Caco-2 (cell line): ENCODE results near the gene BCORL1. TPM values are rescaled to one million over a fixed set of nuclear protein-coding genes. Genes with fewer than 3 reads are reported as not detected.

Source experiments
- Bru-seq: library from RNA; stranded (reverse); fragments of 400-500 nt; gene quantifications from one replicate; lab custom pipeline; 2021; lab: Mats Ljungman, UMichigan
- BruChase-seq, 2 experiments: library from RNA; stranded (reverse); fragments of 400-500 nt; gene quantifications; one replicate each; lab custom pipeline; 2021; lab: Mats Ljungman, UMichigan
- BruUV-seq: library from RNA; stranded (reverse); fragments of 400-500 nt; replicated peaks from 2 replicates; lab custom pipeline; 2021; lab: Mats Ljungman, UMichigan
- CTCF ChIA-PET: fragments of 300-600 bp; sonication (Branson Sonifier 250); formaldehyde crosslinking; loops from one replicate; lab custom pipeline; 2022; ENCODE audit warnings: antibody characterized with exemption; lab: Charles Lee
- POLR2A ChIA-PET: fragments of 300-600 bp; sonication (Branson Sonifier 250); formaldehyde crosslinking; loops from one replicate; lab custom pipeline; 2022; ENCODE audit warnings: antibody characterized with exemption; lab: Charles Lee
- DNase-seq, 2 experiments: peaks; one replicate each; pipeline versions ENCODE4 v3.0.0 to v3.0.0-alpha.2; 2020 to 2022
- H3K27me3 ChIP-seq: replicated peaks from 2 replicates; pipeline ENCODE4 v1.6.0; 2011; ENCODE audit warnings: low read length; ENCODE audit not compliant: control insufficient read depth, insufficient read depth
- H3K36me3 ChIP-seq: 2 replicates; pipeline ENCODE4 v1.5.1; 2011; ENCODE audit warnings: low read length; ENCODE audit not compliant: control insufficient read depth, insufficient read depth
- H3K4me1 ChIP-seq: fragments of 250-450 bp; sonication (Bioruptor Pico); 2 replicates; pipeline ENCODE4 v1.5.1; 2020; ENCODE audit warnings: mild to moderate bottlenecking
- H3K4me3 ChIP-seq: 2 replicates; pipeline ENCODE4 v1.5.1; 2011; ENCODE audit warnings: low read depth, mild to moderate bottlenecking, control low read depth, low read length
- H3K9me3 ChIP-seq: fragments of 250-450 bp; sonication (Bioruptor Pico); 2 replicates; pipeline ENCODE4 v1.5.1; 2020; ENCODE audit warnings: mild to moderate bottlenecking, moderate library complexity
- H3K27ac Mint-ChIP-seq: one replicate; pipeline ENCODE4 v1.8.0; 2022; ENCODE audit warnings: mixed read lengths; ENCODE audit not compliant: unreplicated experiment
- H3K27me3 Mint-ChIP-seq: one replicate; pipeline ENCODE4 v1.8.0; 2022; ENCODE audit warnings: mixed read lengths; ENCODE audit not compliant: insufficient read depth, unreplicated experiment
- H3K36me3 Mint-ChIP-seq: one replicate; pipeline ENCODE4 v1.8.0; 2022; ENCODE audit warnings: mild to moderate bottlenecking, mixed read lengths; ENCODE audit not compliant: insufficient read depth, unreplicated experiment
- H3K4me1 Mint-ChIP-seq: one replicate; pipeline ENCODE4 v1.8.0; 2022; ENCODE audit warnings: low read depth, mixed read lengths; ENCODE audit not compliant: unreplicated experiment
- H3K4me3 Mint-ChIP-seq: one replicate; pipeline ENCODE4 v1.8.0; 2022; ENCODE audit warnings: mild to moderate bottlenecking, moderate library complexity, mixed read lengths; ENCODE audit not compliant: unreplicated experiment
- H3K9me3 Mint-ChIP-seq: one replicate; pipeline ENCODE4 v1.8.0; 2022; ENCODE audit warnings: mixed read lengths; ENCODE audit not compliant: unreplicated experiment
- CTCF ChIP-seq, 2 experiments: fragments of 200-600 bp in 1 of 2; IDR thresholded peaks; 1 replicate in 1 of 2; 2 replicates in 1 of 2; pipeline versions ENCODE4 v1.5.1 to v1.8.0; 2011 to 2022; ENCODE audit warnings: antibody characterized with exemption in 1 of 2, control low read depth in 1 of 2, inconsistent platforms in 1 of 2, low read depth in 1 of 2, low read length in 1 of 2, mild to moderate bottlenecking in 1 of 2, moderate library complexity in 1 of 2; ENCODE audit not compliant: insufficient read depth in 1 of 2, severe bottlenecking in 1 of 2, unreplicated experiment in 1 of 2
- intact Hi-C: fragments of 100-400 bp; cut with micrococcal nuclease; formaldehyde crosslinking; loops from one replicate; pipeline ENCODE4 v1.10.0; 2022; ENCODE audit not compliant: unreplicated experiment
- long read RNA-seq: library from polyadenylated mRNA; stranded (forward); transcript quantifications from one replicate; pipeline ENCODE4 v2.0.0, GENCODE V29; 2022
- total RNA-seq: library from RNA; stranded (reverse); gene quantifications from 2 replicates; pipeline ENCODE4 v1.2.3, GENCODE V29; 2022

BCORL1 gene
- 19.8 and 21.1 TPM in 2 replicates for total RNA-seq
- percentile 58 among the genes with signal in this experiment for Bru-seq, nascent RNA
- percentile 63 among the genes with signal in this experiment for BruChase-seq, experiment 1, labeled RNA remaining after a 2-hour chase
- BruChase-seq, experiment 2, labeled RNA remaining after a 6-hour chase: percentile 62 among the genes with signal in this experiment
- long read RNA-seq, partial matches to known transcripts: 9 of 10 reads
- long read RNA-seq, other reads (novel, unspliced or antisense): 1 of 10 reads

- Histone ChIP-seq H3K27me3 (no peaks in the 10 kb centered on the region), H3K4me3 (0 out of 2 replicates have a peak within 1 kb of the TSS, but pooled peaks have one; percentile 42), H3K4me1 (no peaks in the 10 kb centered on the region), H3K36me3 (no peaks in the 10 kb centered on the region), H3K9me3 (no peaks in the 10 kb centered on the region)
- Mint-ChIP-seq H3K27ac (no peak within 1 kb of the TSS), H3K27me3 (no peaks in the 10 kb centered on the region), H3K4me3 (no peak within 1 kb of the TSS), H3K9me3 (no peaks in the 10 kb centered on the region), H3K36me3 (peaks cover 10% of the 10 kb centered on the region), H3K4me1 (no peaks in the 10 kb centered on the region)
- TSS peak; percentile 90 for BruUV-seq
- ChIA-PET POLR2A (interaction anchor here (0.5 to 0.7 kb wide), 3 partner anchors 46 to 58 kb away, joined by 5 to 19 read pairs (median 5); no protein-coding TSS in a partner anchor), CTCF (interaction anchor here (0.7 kb wide), 1 partner anchor 78 kb away, joined by 3 read pairs; no protein-coding TSS in a partner anchor)
- DNase-seq: peak; percentile 88 to 93
- intact Hi-C loops: loop anchor here (1.0 to 5.0 kb wide), 3 partner anchors 21 to 80 kb away; no protein-coding TSS in a partner anchor
- peak in 1 of 2 experiments; percentile 9 for TF ChIP-seq CTCF (IDR thresholded peaks at IDR 0.05; ENCODE audit: insufficient read depth in 1 of 2, low read depth in 1 of 2, low read length in 1 of 2, severe bottlenecking in 1 of 2, unreplicated experiment in 1 of 2)
Measured at GRCh38 chrX:129982300-129983251, at the start of gene BCORL1. Gene BCORL1, plus strand, starts transcription at chrX:129982635. Its CDS starts 22,597 bp downstream, at chrX:130005232.

- Mint-ChIP-seq H3K4me3 (peak overlapping the region; percentile 63), H3K27me3 (no peaks in the 10 kb centered on the region), H3K36me3 (peaks cover 11% of the 10 kb centered on the region), H3K27ac (no peak overlapping the region), H3K4me1 (no peaks in the 10 kb centered on the region), H3K9me3 (no peaks in the 10 kb centered on the region)
- peak overlapping the region; percentile 37 for H3K4me3 ChIP-seq
- TF ChIP-seq CTCF (IDR thresholded peaks at IDR 0.05; ENCODE audit: insufficient read depth in 1 of 2, low read depth in 1 of 2, low read length in 1 of 2, severe bottlenecking in 1 of 2, unreplicated experiment in 1 of 2): no peak
- H3K9me3 ChIP-seq: no peaks in the 10 kb centered on the region
- H3K4me1 ChIP-seq: no peaks in the 10 kb centered on the region
- H3K36me3 ChIP-seq: no peaks in the 10 kb centered on the region
- no TSS peak for BruUV-seq
- ChIA-PET POLR2A (interaction anchor here (0.5 kb wide), 1 partner anchor 50 kb away, joined by 19 read pairs; no protein-coding TSS in a partner anchor), CTCF (no interaction called here)
- intact Hi-C loops: loop anchor here (1.0 kb wide), 1 partner anchor 49 kb away; the partner anchor contains the start of gene BCORL1
- H3K27me3 ChIP-seq: no peaks in the 10 kb centered on the region
- DNase-seq: peak; percentile 37 to 38
Measured at GRCh38 chrX:129932821-129933321, 49.6 kb upstream of the BCORL1 start.
